GM23248 (cell line): ENCODE results near the gene ARFRP1. TPM values are rescaled to one million over a fixed set of nuclear protein-coding genes. Genes with fewer than 3 reads are reported as not detected.
"Not testable (repeated sequence)": the region's sequence is repeated elsewhere in the genome, so short reads cannot be mapped to it uniquely, and the experiment has no call there.

ENCODE experiments used
- DNase-seq: peaks from one replicate; pipeline ENCODE4 v3.0.0-alpha.2; 2015
- H2AFZ ChIP-seq: fragments of 200-600 bp; sonication (generic); 2 replicates; pipeline ENCODE4 v1.6.1; 2016; ENCODE audit warnings: antibody characterized with exemption
- H3F3A ChIP-seq: fragments of 200-600 bp; sonication (generic); 2 replicates; pipeline ENCODE4 v1.6.1; 2016; ENCODE audit warnings: mild to moderate bottlenecking, antibody characterized with exemption, mixed run types; ENCODE audit not compliant: insufficient read depth
- H3K27ac ChIP-seq: fragments of 200-600 bp; sonication (generic); 2 replicates; pipeline ENCODE4 v1.5.1; 2016; ENCODE audit warnings: mild to moderate bottlenecking
- H3K27me3 ChIP-seq: fragments of 200-600 bp; sonication (generic); replicated peaks from 2 replicates; pipeline ENCODE4 v1.6.1; 2016; ENCODE audit warnings: mild to moderate bottlenecking; ENCODE audit not compliant: insufficient read depth
- H3K36me3 ChIP-seq: fragments of 200-600 bp; sonication (generic); 2 replicates; pipeline ENCODE4 v1.6.1; 2016; ENCODE audit warnings: low read depth, mild to moderate bottlenecking
- H3K4me1 ChIP-seq: fragments of 200-600 bp; sonication (generic); 2 replicates; pipeline ENCODE4 v1.6.1; 2016; ENCODE audit warnings: mild to moderate bottlenecking; ENCODE audit not compliant: insufficient read depth
- H3K4me2 ChIP-seq: fragments of 200-600 bp; sonication (generic); one replicate; pipeline ENCODE4 v1.6.1; 2016; ENCODE audit warnings: mild to moderate bottlenecking; ENCODE audit not compliant: unreplicated experiment
- H3K4me3 ChIP-seq: fragments of 200-600 bp; sonication (generic); 2 replicates; pipeline ENCODE4 v1.5.1; 2016; ENCODE audit warnings: mild to moderate bottlenecking
- H3K79me2 ChIP-seq: fragments of 200-600 bp; sonication (generic); 2 replicates; pipeline ENCODE4 v1.6.1; 2016; ENCODE audit warnings: mild to moderate bottlenecking; ENCODE audit not compliant: insufficient read depth
- H3K9ac ChIP-seq: fragments of 200-600 bp; sonication (generic); 2 replicates; pipeline ENCODE4 v1.6.1; 2016; ENCODE audit warnings: mild to moderate bottlenecking
- H3K9me2 ChIP-seq: fragments of 200-600 bp; sonication (generic); 2 replicates; pipeline ENCODE4 v1.6.1; 2016; ENCODE audit warnings: mixed run types, mild to moderate bottlenecking, moderate library complexity; ENCODE audit not compliant: insufficient read depth
- H3K9me3 ChIP-seq: fragments of 200-600 bp; sonication (generic); one replicate; pipeline ENCODE4 v1.6.1; 2017; ENCODE audit warnings: low read depth
- H4K20me1 ChIP-seq: fragments of 200-600 bp; sonication (generic); 2 replicates; pipeline ENCODE4 v1.6.0; 2016; ENCODE audit not compliant: insufficient read depth
- EZH2 ChIP-seq: fragments of 200-600 bp; sonication (generic); IDR thresholded peaks from 2 replicates; pipeline ENCODE4 v1.6.1; 2018; ENCODE audit warnings: antibody characterized with exemption, mild to moderate bottlenecking; ENCODE audit not compliant: insufficient read depth, poor library complexity, severe bottlenecking
- EZH2phosphoT487 ChIP-seq: fragments of 200-600 bp; sonication (generic); IDR thresholded peaks from 2 replicates; pipeline ENCODE4 v1.6.1; 2018; ENCODE audit warnings: antibody characterized with exemption, moderate library complexity, mild to moderate bottlenecking, low read depth; ENCODE audit not compliant: insufficient read depth
- WGBS, 2 experiments: methylation state at CpG; one replicate each; pipeline ENCODE4 v1.1.6; 2015 to 2017; ENCODE audit warnings: low lambda C conversion rate in 2 of 2, low coverage in 1 of 2; ENCODE audit errors: missing lambda C conversion rate in 2 of 2; 5-methylcytosine and 5-hydroxymethylcytosine counted together
- in situ Hi-C: fragments of 300-500 bp; cut with MboI; formaldehyde crosslinking; loops from 2 replicates; pipeline ENCODE4 v1.15.0; 2020
- polyA plus RNA-seq: library from polyadenylated mRNA; unstranded; fragments of >200 nt; fragmentation: Nextera tagmentation; extraction: Ambion mirVana; gene quantifications from 2 replicates; pipeline ENCODE4 v1.2.1, GENCODE V29; 2016
- total RNA-seq: library from RNA; depleted of rRNA; stranded (reverse); fragments of >200 nt; shearing (Covaris generic); gene quantifications from 2 replicates; pipeline ENCODE4 v1.2.3, GENCODE V29; 2014

The ARFRP1 gene
- total and polyA plus RNA-seq, 2 experiments from 2014 or later = 57.6 to 61.4 TPM

- Histone ChIP-seq H3K36me3 (no peaks in the 10 kb centered on the region; the same call in 1 of the 2 replicates), H3K9me3 (no peaks in the 10 kb centered on the region), H3F3A (no peaks in the 10 kb centered on the region), H3K4me2 (no peak overlapping the region), H3K4me3 (no peak overlapping the region), H3K27ac (no peak overlapping the region), H3K9me2 (no peaks in the 10 kb centered on the region), H3K9ac (no peak overlapping the region), H4K20me1 (no peaks in the 10 kb centered on the region), H2AFZ (no peak overlapping the region), H3K4me1 (no peaks in the 10 kb centered on the region), H3K79me2 (no peaks in the 10 kb centered on the region), H3K27me3 (no peaks in the 10 kb centered on the region)
- DNase-seq = no peak
- WGBS, 2 experiments = 90 to 93% methylated on average over 10 of the region's 10 CpGs
- TF ChIP-seq EZH2 = no peak
- TF ChIP-seq EZH2phosphoT487 = no peak
- in situ Hi-C loops = no loop called here
Measured at GRCh38 chr20:63672666-63673065, 35.1 kb downstream of the ARFRP1 start.

GRCh38 chr20:63671695-63672094, 36.1 kb downstream of the ARFRP1 start:
- H3K79me2 ChIP-seq, H3K9ac ChIP-seq, in situ Hi-C loops, H3K27ac ChIP-seq, H3K36me3 ChIP-seq, H2AFZ ChIP-seq, H3K27me3 ChIP-seq, H3F3A ChIP-seq, H4K20me1 ChIP-seq, H3K4me1 ChIP-seq, H3K4me2 ChIP-seq, DNase-seq, H3K4me3 ChIP-seq, H3K9me2 ChIP-seq, H3K9me3 ChIP-seq: not testable (repeated sequence)
- WGBS, 2 experiments = 78 to 82% methylated on average over 12 of the region's 12 CpGs

DNA sequence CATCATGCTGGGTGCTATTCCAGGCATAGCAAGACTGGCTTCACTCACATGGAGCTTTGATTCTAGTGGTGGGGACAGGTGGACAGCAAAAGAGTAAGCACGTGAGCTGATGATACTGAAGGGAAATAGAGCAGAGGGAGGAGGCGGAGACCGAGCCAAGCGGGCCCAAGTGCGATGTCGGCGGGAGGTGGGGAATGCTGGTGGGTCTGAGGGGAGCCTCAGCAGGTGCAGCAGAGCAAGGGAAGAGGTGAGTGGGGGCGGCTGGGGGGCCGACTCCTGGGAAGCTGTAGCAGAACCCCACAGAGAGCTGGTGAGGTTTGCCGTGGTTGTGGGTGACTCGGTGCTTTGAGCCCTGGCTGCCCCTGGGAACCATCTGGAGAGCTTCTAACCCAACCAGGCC, 39.4 kb downstream of the ARFRP1 start:
- Histone ChIP-seq H3K9me2 (no peaks in the 10 kb centered on the region), H3K36me3 (no peaks in the 10 kb centered on the region; the same call in 1 of the 2 replicates), H3K4me2 (no peak overlapping the region), H3K27ac (no peak overlapping the region), H3F3A (no peaks in the 10 kb centered on the region), H3K4me1 (no peaks in the 10 kb centered on the region), H4K20me1 (no peaks in the 10 kb centered on the region), H3K27me3 (no peaks in the 10 kb centered on the region), H3K9me3 (no peaks in the 10 kb centered on the region), H2AFZ (no peak overlapping the region), H3K79me2 (peaks cover 13% of the 10 kb centered on the region), H3K9ac (no peak overlapping the region), H3K4me3 (no peak overlapping the region)
- in situ Hi-C loops = no loop called here
- WGBS, 2 experiments = 92 to 93% methylated on average over 11 of the region's 11 CpGs
- TF ChIP-seq EZH2 (no peak), EZH2phosphoT487 (no peak)
- no peak for DNase-seq

DNA sequence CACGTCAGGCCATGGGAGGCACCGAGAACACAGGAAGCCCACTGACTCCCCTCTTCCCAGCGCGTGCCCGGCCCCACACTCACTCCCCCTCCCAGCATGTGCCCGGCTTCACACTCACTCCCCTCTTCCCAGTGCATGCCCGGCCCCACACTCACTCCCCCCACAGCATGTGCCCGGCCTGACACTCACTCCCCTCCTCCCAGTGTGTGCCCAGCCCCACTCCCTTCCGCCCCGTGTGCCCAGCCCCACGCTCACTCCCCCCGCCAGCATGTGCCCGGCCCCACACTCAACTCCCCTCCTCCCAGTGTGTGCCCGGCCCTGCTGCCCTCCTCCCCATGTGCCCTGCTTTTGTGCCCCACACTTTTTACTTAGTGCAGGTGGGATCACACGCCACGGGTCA, 39.9 kb downstream of the ARFRP1 start:
- Histone ChIP-seq H4K20me1 (no peaks in the 10 kb centered on the region), H3K9ac (no peak overlapping the region), H3K36me3 (no peaks in the 10 kb centered on the region; the same call in 1 of the 2 replicates), H3K27ac (no peak overlapping the region), H2AFZ (no peak overlapping the region), H3K4me1 (no peaks in the 10 kb centered on the region), H3K9me2 (no peaks in the 10 kb centered on the region), H3K79me2 (peaks cover 15% of the 10 kb centered on the region), H3K9me3 (no peaks in the 10 kb centered on the region), H3F3A (no peaks in the 10 kb centered on the region), H3K27me3 (no peaks in the 10 kb centered on the region), H3K4me3 (no peak overlapping the region), H3K4me2 (no peak overlapping the region)
- 87 to 97% methylated on average over 4 to 16 of the region's 16 CpGs for WGBS, 2 experiments
- TF ChIP-seq EZH2phosphoT487 = no peak
- no peak for TF ChIP-seq EZH2
- DNase-seq = no peak
- in situ Hi-C loops = no loop called here

- Histone ChIP-seq H2AFZ (no peak overlapping the region), H3K9me3 (no peaks in the 10 kb centered on the region), H3K4me2 (no peak overlapping the region), H3K4me1 (no peaks in the 10 kb centered on the region), H3K36me3 (no peaks in the 10 kb centered on the region; the same call in 1 of the 2 replicates), H3K9ac (no peak overlapping the region), H3K79me2 (peaks cover 36% of the 10 kb centered on the region), H3K27ac (no peak overlapping the region), H3K4me3 (no peak overlapping the region), H3K27me3 (no peaks in the 10 kb centered on the region), H4K20me1 (no peaks in the 10 kb centered on the region), H3K9me2 (no peaks in the 10 kb centered on the region), H3F3A (no peaks in the 10 kb centered on the region)
- TF ChIP-seq EZH2 = no peak
- no peak for TF ChIP-seq EZH2phosphoT487
- WGBS, 2 experiments = 93 to 95% methylated on average over 14 of the region's 14 CpGs
- in situ Hi-C loops = no loop called here
- DNase-seq = no peak
Measured at GRCh38 chr20:63665708-63666107, 42.1 kb downstream of the ARFRP1 start.
